CD4-positive, alpha-beta T cell treated with Interleukin-4 for 1 hour (primary cell): ENCODE measurements around the gene NCKAP1.
"Not testable (repeated sequence)": the region's sequence is repeated elsewhere in the genome, so short reads cannot be mapped to it uniquely, and the experiment has no call there.

Source experiments
- DNase-seq, 2 donors: peaks; one replicate each; pipeline ENCODE4 v3.0.0-alpha.2; 2020 to 2022

Gene NCKAP1

GRCh38 chr2:183038341-183039300 lies at the start of gene NCKAP1:
Gene NCKAP1, minus strand, starts transcription at chr2:183038457. Its CDS starts 358 bp downstream, at chr2:183038099.
- DNase-seq, result peak; percentile 79 to 84

- DNase-seq, result no peak
Measured at GRCh38 chr2:183081911-183082310, 43.7 kb upstream of the NCKAP1 start.

GRCh38 chr2:183079139-183079775 lies 41.0 kb upstream of the NCKAP1 start:
- DNase-seq, result no peak

GRCh38 chr2:183078464-183079138 lies 40.3 kb upstream of the NCKAP1 start, which contains the start of gene DUSP19:
Gene DUSP19, plus strand, starts transcription at chr2:183078747. Its CDS starts 187 bp downstream, at chr2:183078934.
- peak; percentile 87 to 91 for DNase-seq

- no peak for DNase-seq
Measured at GRCh38 chr2:183078163-183078463, 39.9 kb upstream of the NCKAP1 start.

- DNase-seq, result no peak
Measured at GRCh38 chr2:183072177-183072576, 33.9 kb upstream of the NCKAP1 start.

GRCh38 chr2:183070942-183071844 lies 32.9 kb upstream of the NCKAP1 start:
- no peak for DNase-seq

GRCh38 chr2:183069174-183069573 lies 30.9 kb upstream of the NCKAP1 start:
- DNase-seq, result no peak

- no peak for DNase-seq
Measured at GRCh38 chr2:183068561-183068960, 30.3 kb upstream of the NCKAP1 start.

- no peak for DNase-seq
Measured at GRCh38 chr2:183063083-183063482, 24.8 kb upstream of the NCKAP1 start.

- no peak for DNase-seq
Measured at GRCh38 chr2:183060571-183061231, 22.4 kb upstream of the NCKAP1 start.

GRCh38 chr2:183059561-183059960 lies 21.3 kb upstream of the NCKAP1 start:
- no peak for DNase-seq

GRCh38 chr2:183057333-183057985 lies 19.2 kb upstream of the NCKAP1 start:
- no peak for DNase-seq

- no peak for DNase-seq
Measured at GRCh38 chr2:183049420-183049819, 11.2 kb upstream of the NCKAP1 start.

- DNase-seq, result not testable (repeated sequence)
Measured at GRCh38 chr2:183047486-183048125, 9.3 kb upstream of the NCKAP1 start.

- DNase-seq, result not testable (repeated sequence)
Measured at GRCh38 chr2:183043580-183043979, 5.3 kb upstream of the NCKAP1 start.

GRCh38 chr2:183040604-183041003 lies 2.3 kb upstream of the NCKAP1 start:
- DNase-seq, result no peak

- DNase-seq, result peak in 1 of 2 donors; percentile 40
Measured at GRCh38 chr2:183037553-183038340, 510 bp downstream of the NCKAP1 start.

GRCh38 chr2:183037074-183037552 lies 1.1 kb downstream of the NCKAP1 start:
- no peak for DNase-seq
